GM12878 (cell line): ENCODE measurements around the gene GALK1.
"Not testable (repeated sequence)": the region's sequence is repeated elsewhere in the genome, so short reads cannot be mapped to it uniquely, and the experiment has no call there.

Experiments
- BHLHE40 ChIP-seq, 2 experiments: fragments of 450-650 bp in 1 of 2; IDR thresholded peaks; 2 replicates each; pipeline ENCODE4 v1.6.1; 2011 to 2017; ENCODE audit warnings: low read depth in 2 of 2, borderline replicate concordance in 1 of 2, improper control_type of control experiment in 1 of 2, low read length in 1 of 2, mild to moderate bottlenecking in 1 of 2
- CHD1 ChIP-seq: IDR thresholded peaks from 2 replicates; pipeline ENCODE4 v1.6.1; 2012; ENCODE audit warnings: low read depth, low read length, improper control_type of control experiment
- CTCF ChIP-seq, 3 experiments: IDR thresholded peaks in 2 of 3; conservative IDR thresholded peaks in 1 of 3; 2 replicates each; pipeline ENCODE4 v1.5.1; 2011; ENCODE audit warnings: low read depth in 3 of 3, low read length in 3 of 3, mild to moderate bottlenecking in 3 of 3, control low read depth in 2 of 3, moderate library complexity in 2 of 3, inconsistent platforms in 1 of 3, mixed read lengths in 1 of 3; ENCODE audit not compliant: control insufficient read depth in 2 of 3, insufficient read depth in 1 of 3; ENCODE audit errors: extremely low read depth in 1 of 3
- DPF2 ChIP-seq: fragments of 450-650 bp; IDR thresholded peaks from 2 replicates; pipeline ENCODE4 v1.6.1; 2017; ENCODE audit warnings: mild to moderate bottlenecking
- E2F4 ChIP-seq: IDR thresholded peaks from 2 replicates; pipeline ENCODE4 v1.6.1; 2012; ENCODE audit warnings: low read depth, low read length, improper control_type of control experiment
- MAX ChIP-seq: IDR thresholded peaks from 2 replicates; pipeline ENCODE4 v1.6.1; 2012; ENCODE audit warnings: low read depth, low read length, improper control_type of control experiment
- NFIC ChIP-seq: IDR thresholded peaks from 2 replicates; pipeline ENCODE4 v1.6.1; 2012; ENCODE audit warnings: low read depth, mild to moderate bottlenecking, inconsistent platforms, low read length, moderate library complexity
- RFX5 ChIP-seq: IDR thresholded peaks from 2 replicates; pipeline ENCODE4 v1.6.1; 2011; ENCODE audit warnings: low read depth, low read length, improper control_type of control experiment
- ZNF217 ChIP-seq: fragments of 450-650 bp; IDR thresholded peaks from 2 replicates; pipeline ENCODE4 v1.6.1; 2017; ENCODE audit warnings: antibody characterized with exemption, mild to moderate bottlenecking

DNA sequence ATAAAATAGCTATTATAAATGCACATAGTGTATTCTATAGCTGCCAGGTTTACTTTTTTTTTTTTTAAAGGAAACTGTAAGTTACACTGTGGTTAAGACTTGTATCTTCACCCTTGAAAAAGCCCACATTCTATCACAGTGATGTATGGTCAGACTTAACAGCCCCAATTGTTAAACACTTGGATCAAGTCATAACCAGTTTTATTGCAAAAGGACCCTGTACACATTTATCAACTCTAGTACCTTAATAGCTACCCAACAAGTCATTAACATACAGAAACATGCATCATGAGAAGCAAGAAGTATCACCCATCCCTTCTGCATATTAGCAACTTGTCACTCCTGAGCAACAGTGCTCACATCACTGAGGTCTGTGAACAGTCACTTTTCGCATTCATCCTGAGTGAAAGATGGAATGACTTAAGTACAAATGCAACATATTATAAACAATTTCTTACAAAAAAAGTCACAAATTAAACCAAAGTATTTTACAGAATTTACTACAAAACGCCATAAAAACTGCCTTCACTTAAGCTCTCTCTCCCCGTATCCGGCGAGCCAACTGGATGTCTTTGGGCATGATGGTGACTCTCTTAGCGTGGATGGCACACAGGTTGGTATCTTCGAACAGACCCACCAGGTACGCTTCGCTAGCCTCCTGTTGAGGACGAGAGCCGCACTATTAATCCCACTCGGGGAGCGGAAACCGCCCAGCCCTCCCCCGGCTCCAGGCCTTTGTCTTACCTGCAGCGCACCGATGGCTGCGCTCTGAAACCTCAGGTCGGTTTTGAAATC, 13.3 kb upstream of the GALK1 start:
- TF ChIP-seq E2F4; NFIC; CTCF (IDR thresholded peaks at IDR 0.05 in 2 of 3, conservative IDR thresholded peaks at IDR 0.05 in 1 of 3; ENCODE audit: control insufficient read depth in 2 of 3, extremely low read depth in 1 of 3, insufficient read depth in 1 of 3, low read depth in 3 of 3, low read length in 3 of 3); CHD1; ZNF217; RFX5; MAX; DPF2; BHLHE40 (IDR thresholded peaks at IDR 0.05; ENCODE audit: borderline replicate concordance in 1 of 2, low read depth in 2 of 2, low read length in 1 of 2): not testable (repeated sequence)
